GM21576 (cell line): ENCODE results near the gene PAQR7.
A peak's percentile ranks its signal among the peaks of the same experiment; 100 is the strongest.

Experiments used
- ATAC-seq: cut with Tn5 transposase; IDR thresholded peaks from one replicate; pipeline ENCODE4 v1.9.1; 2021; ENCODE audit warnings: mild to moderate bottlenecking, moderate library complexity; ENCODE audit not compliant: unreplicated experiment

Gene PAQR7

GRCh38 chr1:25903986-25904385 is 28.5 kb upstream of the PAQR7 start:
- no peak for ATAC-seq

- no peak for ATAC-seq
Measured at GRCh38 chr1:25902462-25902861, 27.0 kb upstream of the PAQR7 start.

GRCh38 chr1:25900219-25900618 is 24.7 kb upstream of the PAQR7 start:
- no peak for ATAC-seq

- no peak for ATAC-seq
Measured at GRCh38 chr1:25899792-25900191, 24.3 kb upstream of the PAQR7 start.

GRCh38 chr1:25898223-25899015 is 22.9 kb upstream of the PAQR7 start:
- no peak for ATAC-seq

GRCh38 chr1:25897754-25898153 is 22.2 kb upstream of the PAQR7 start:
- no peak for ATAC-seq

- ATAC-seq, result no peak
Measured at GRCh38 chr1:25896266-25896665, 20.8 kb upstream of the PAQR7 start.

- peak; percentile 78 for ATAC-seq
Measured at GRCh38 chr1:25895365-25895990, 20.0 kb upstream of the PAQR7 start.

GRCh38 chr1:25893116-25893515 is 17.6 kb upstream of the PAQR7 start:
- no peak for ATAC-seq

GRCh38 chr1:25891606-25892005 is 16.1 kb upstream of the PAQR7 start:
- ATAC-seq, result no peak

GRCh38 chr1:25890239-25891034 is 14.9 kb upstream of the PAQR7 start:
- ATAC-seq, result no peak

GRCh38 chr1:25889470-25889869 is 14.0 kb upstream of the PAQR7 start:
- no peak for ATAC-seq

GRCh38 chr1:25888426-25888987 is 13.0 kb upstream of the PAQR7 start:
- no peak for ATAC-seq

GRCh38 chr1:25885602-25886001 is 10.1 kb upstream of the PAQR7 start:
- ATAC-seq, result no peak

- ATAC-seq, result no peak
Measured at GRCh38 chr1:25881266-25881665, 5.8 kb upstream of the PAQR7 start.

- ATAC-seq, result no peak
Measured at GRCh38 chr1:25880518-25880917, 5.0 kb upstream of the PAQR7 start.

- no peak for ATAC-seq
Measured at GRCh38 chr1:25879675-25880074, 4.2 kb upstream of the PAQR7 start.

- no peak for ATAC-seq
Measured at GRCh38 chr1:25878690-25879089, 3.2 kb upstream of the PAQR7 start.

GRCh38 chr1:25877155-25877554 is 1.6 kb upstream of the PAQR7 start:
- ATAC-seq, result no peak

- no peak for ATAC-seq
Measured at GRCh38 chr1:25876693-25877077, 1.2 kb upstream of the PAQR7 start.

- peak; percentile 13 for ATAC-seq
Measured at GRCh38 chr1:25875856-25876692, 566 bp upstream of the PAQR7 start.
